ENCODE results near the gene PITX1. TPM values are rescaled to one million over a fixed set of nuclear protein-coding genes. Genes with fewer than 3 reads are reported as not detected.

PITX1 gene
- total and polyA plus RNA-seq, 11 donors: 0.03 to 0.39 TPM; not detected in 9

- H3K4me1 ChIP-seq: peaks cover 0 to 6% (median 0%) of the 10 kb centered on the region in 12 donors
- TF ChIP-seq POLR2A (IDR thresholded peaks at IDR 0.05): no peak
- TF ChIP-seq, protein P1, sequence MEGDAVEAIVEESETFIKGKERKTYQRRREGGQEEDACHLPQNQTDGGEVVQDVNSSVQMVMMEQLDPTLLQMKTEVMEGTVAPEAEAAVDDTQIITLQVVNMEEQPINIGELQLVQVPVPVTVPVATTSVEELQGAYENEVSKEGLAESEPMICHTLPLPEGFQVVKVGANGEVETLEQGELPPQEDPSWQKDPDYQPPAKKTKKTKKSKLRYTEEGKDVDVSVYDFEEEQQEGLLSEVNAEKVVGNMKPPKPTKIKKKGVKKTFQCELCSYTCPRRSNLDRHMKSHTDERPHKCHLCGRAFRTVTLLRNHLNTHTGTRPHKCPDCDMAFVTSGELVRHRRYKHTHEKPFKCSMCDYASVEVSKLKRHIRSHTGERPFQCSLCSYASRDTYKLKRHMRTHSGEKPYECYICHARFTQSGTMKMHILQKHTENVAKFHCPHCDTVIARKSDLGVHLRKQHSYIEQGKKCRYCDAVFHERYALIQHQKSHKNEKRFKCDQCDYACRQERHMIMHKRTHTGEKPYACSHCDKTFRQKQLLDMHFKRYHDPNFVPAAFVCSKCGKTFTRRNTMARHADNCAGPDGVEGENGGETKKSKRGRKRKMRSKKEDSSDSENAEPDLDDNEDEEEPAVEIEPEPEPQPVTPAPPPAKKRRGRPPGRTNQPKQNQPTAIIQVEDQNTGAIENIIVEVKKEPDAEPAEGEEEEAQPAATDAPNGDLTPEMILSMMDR (IDR thresholded peaks at IDR 0.05): no peak
- 87 to 97% (median 90%) methylated on average over 6 of the region's 6 CpGs for WGBS, 4 donors
- H3K36me3 ChIP-seq: no peaks in the 10 kb centered on the region
- H3K4me3 ChIP-seq: no peak overlapping the region
- intact Hi-C loops (cut with DNase I): no loop called here
- no peak overlapping the region for H3K27ac ChIP-seq
- peaks cover 0 to 17% (median 0%) of the 10 kb centered on the region in 9 donors for H3K27me3 ChIP-seq
- no peaks in the 10 kb centered on the region for H3K9me3 ChIP-seq
- ATAC-seq (no peak), DNase-seq (no peak)
These were observed 27.0 kb upstream of the PITX1 start for GRCh38 chr5:135061001-135061400.

GRCh38 chr5:135060021-135060420 is 26.0 kb upstream of the PITX1 start:
- Histone ChIP-seq H3K27ac (no peak overlapping the region), H3K36me3 (no peaks in the 10 kb centered on the region), H3K4me1 (peaks cover 0 to 9% (median 0%) of the 10 kb centered on the region in 12 donors), H3K4me3 (no peak overlapping the region), H3K27me3 (peaks cover 0 to 17% (median 0%) of the 10 kb centered on the region in 9 donors), H3K9me3 (no peaks in the 10 kb centered on the region)
- DNase-seq (no peak), ATAC-seq (no peak)
- no peak for TF ChIP-seq POLR2A (IDR thresholded peaks at IDR 0.05)
- TF ChIP-seq, protein P1 (IDR thresholded peaks at IDR 0.05): no peak
- 58 to 81% (median 74%) methylated on average over 3 of the region's 3 CpGs for WGBS, 4 donors
- intact Hi-C loops (cut with DNase I): no loop called here

GRCh38 chr5:135059000-135059923 is 25.2 kb upstream of the PITX1 start:
- Histone ChIP-seq H3K36me3 (no peaks in the 10 kb centered on the region), H3K27me3 (peaks cover 0 to 21% (median 0%) of the 10 kb centered on the region in 9 donors), H3K9me3 (no peaks in the 10 kb centered on the region), H3K4me1 (peaks cover 0 to 12% (median 0%) of the 10 kb centered on the region in 12 donors), H3K27ac (no peak overlapping the region), H3K4me3 (no peak overlapping the region)
- WGBS, 4 donors: 66 to 73% (median 69%) methylated on average over 12 of the region's 12 CpGs
- DNase-seq (no peak), ATAC-seq (no peak)
- intact Hi-C loops (cut with DNase I): no loop called here
- TF ChIP-seq POLR2A (IDR thresholded peaks at IDR 0.05): no peak
- TF ChIP-seq, protein P1 (IDR thresholded peaks at IDR 0.05): no peak

DNA sequence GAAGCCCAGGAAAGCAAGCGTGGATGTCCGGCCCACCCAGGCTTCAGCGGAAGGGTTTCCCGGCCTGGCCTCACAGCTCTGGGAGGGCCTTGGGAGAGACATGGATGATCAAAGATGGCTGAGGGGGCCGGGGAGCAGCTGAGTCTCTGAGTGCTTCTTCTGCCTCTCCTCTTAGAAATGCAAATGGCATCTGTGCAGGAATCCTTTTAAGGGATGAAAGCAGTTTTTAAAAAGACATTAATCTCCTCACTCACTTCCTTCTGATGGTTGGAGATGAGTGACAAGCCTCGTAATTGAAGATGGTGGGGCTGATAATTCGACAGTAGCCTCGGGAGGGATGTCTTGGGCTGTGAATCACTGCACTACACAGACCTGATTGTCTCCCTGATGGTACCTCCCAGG is 24.3 kb upstream of the PITX1 start:
- ATAC-seq (no peak), DNase-seq (no peak)
- Histone ChIP-seq H3K36me3 (no peaks in the 10 kb centered on the region), H3K4me1 (peaks cover 0 to 12% (median 0%) of the 10 kb centered on the region in 12 donors), H3K27me3 (peaks cover 0 to 21% (median 2%) of the 10 kb centered on the region in 9 donors), H3K9me3 (no peaks in the 10 kb centered on the region), H3K27ac (no peak overlapping the region), H3K4me3 (no peak overlapping the region)
- WGBS, 4 donors: 65 to 71% (median 68%) methylated on average over 8 of the region's 8 CpGs
- intact Hi-C loops (cut with DNase I): no loop called here
- TF ChIP-seq POLR2A (IDR thresholded peaks at IDR 0.05): no peak
- TF ChIP-seq, protein P1 (IDR thresholded peaks at IDR 0.05): no peak
